ENCODE results near the gene EVC.

Gene EVC

DNA sequence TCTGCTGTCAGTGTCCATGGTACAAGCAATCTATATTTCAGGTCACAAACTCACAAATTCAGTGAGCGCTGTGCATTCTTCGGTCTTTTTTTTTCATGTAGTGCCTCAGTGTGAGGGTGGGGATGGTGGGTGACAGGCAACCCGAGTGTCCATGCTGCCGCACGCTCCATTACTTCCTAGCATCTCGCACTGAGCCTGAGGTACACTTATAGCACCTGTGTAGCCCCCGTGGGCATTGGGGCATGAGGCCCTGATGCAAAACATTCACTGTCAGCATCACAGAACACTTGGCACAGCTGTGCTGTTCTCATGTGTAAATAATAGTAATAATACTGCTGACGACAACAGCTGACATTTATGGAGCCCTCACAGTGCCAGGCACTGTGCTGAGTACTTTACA is 34.2 kb upstream of the EVC start:
- Histone ChIP-seq H3K9me3 (no peaks in the 10 kb centered on the region), H3K4me1 (no peaks in the 10 kb centered on the region), H3K36me3 (peaks cover 30 to 85% (median 48%) of the 10 kb centered on the region in 3 donors), H3K27me3 (no peaks in the 10 kb centered on the region), H3K27ac (no peak overlapping the region), H3K4me3 (no peak overlapping the region)
- TF ChIP-seq, protein P1, sequence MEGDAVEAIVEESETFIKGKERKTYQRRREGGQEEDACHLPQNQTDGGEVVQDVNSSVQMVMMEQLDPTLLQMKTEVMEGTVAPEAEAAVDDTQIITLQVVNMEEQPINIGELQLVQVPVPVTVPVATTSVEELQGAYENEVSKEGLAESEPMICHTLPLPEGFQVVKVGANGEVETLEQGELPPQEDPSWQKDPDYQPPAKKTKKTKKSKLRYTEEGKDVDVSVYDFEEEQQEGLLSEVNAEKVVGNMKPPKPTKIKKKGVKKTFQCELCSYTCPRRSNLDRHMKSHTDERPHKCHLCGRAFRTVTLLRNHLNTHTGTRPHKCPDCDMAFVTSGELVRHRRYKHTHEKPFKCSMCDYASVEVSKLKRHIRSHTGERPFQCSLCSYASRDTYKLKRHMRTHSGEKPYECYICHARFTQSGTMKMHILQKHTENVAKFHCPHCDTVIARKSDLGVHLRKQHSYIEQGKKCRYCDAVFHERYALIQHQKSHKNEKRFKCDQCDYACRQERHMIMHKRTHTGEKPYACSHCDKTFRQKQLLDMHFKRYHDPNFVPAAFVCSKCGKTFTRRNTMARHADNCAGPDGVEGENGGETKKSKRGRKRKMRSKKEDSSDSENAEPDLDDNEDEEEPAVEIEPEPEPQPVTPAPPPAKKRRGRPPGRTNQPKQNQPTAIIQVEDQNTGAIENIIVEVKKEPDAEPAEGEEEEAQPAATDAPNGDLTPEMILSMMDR (IDR thresholded peaks at IDR 0.05) = no peak
- DNase-seq = no peak
- intact Hi-C loops (cut with DNase I; ENCODE audit: low total_unique reads) = no loop called here

- TF ChIP-seq, protein P1 (IDR thresholded peaks at IDR 0.05) = no peak
- Histone ChIP-seq H3K36me3 (peaks cover 38 to 92% (median 59%) of the 10 kb centered on the region in 3 donors), H3K9me3 (no peaks in the 10 kb centered on the region), H3K27me3 (no peaks in the 10 kb centered on the region), H3K4me3 (no peak overlapping the region), H3K4me1 (no peaks in the 10 kb centered on the region), H3K27ac (no peak overlapping the region)
- intact Hi-C loops (cut with DNase I; ENCODE audit: low total_unique reads) = no loop called here
- DNase-seq = no peak
Observed at GRCh38 chr4:5678977-5679376, 32.0 kb upstream of the EVC start.

GRCh38 chr4:5683566-5683965 is 27.4 kb upstream of the EVC start:
- TF ChIP-seq, protein P1 (IDR thresholded peaks at IDR 0.05) = no peak
- intact Hi-C loops (cut with DNase I; ENCODE audit: low total_unique reads) = no loop called here
- no peak overlapping the region for H3K4me3 ChIP-seq
- H3K27ac ChIP-seq = no peak overlapping the region
- H3K36me3 ChIP-seq = peaks cover 55 to 99% (median 72%) of the 10 kb centered on the region in 3 donors
- H3K4me1 ChIP-seq = no peaks in the 10 kb centered on the region
- no peaks in the 10 kb centered on the region for H3K9me3 ChIP-seq
- no peak for DNase-seq
- no peaks in the 10 kb centered on the region for H3K27me3 ChIP-seq

- Histone ChIP-seq H3K4me3 (no peak overlapping the region), H3K36me3 (peaks cover 63 to 99% (median 83%) of the 10 kb centered on the region in 3 donors), H3K4me1 (no peaks in the 10 kb centered on the region), H3K9me3 (no peaks in the 10 kb centered on the region), H3K27ac (no peak overlapping the region), H3K27me3 (no peaks in the 10 kb centered on the region)
- no peak for DNase-seq
- TF ChIP-seq, protein P1 (IDR thresholded peaks at IDR 0.05) = no peak
- intact Hi-C loops (cut with DNase I; ENCODE audit: low total_unique reads) = no loop called here
Observed at GRCh38 chr4:5685296-5685695, 25.7 kb upstream of the EVC start.

GRCh38 chr4:5686338-5686737 is 24.7 kb upstream of the EVC start:
- peaks cover 62 to 97% (median 76%) of the 10 kb centered on the region in 3 donors for H3K36me3 ChIP-seq
- no peak for DNase-seq
- TF ChIP-seq, protein P1 (IDR thresholded peaks at IDR 0.05) = no peak
- no peak overlapping the region for H3K4me3 ChIP-seq
- no peaks in the 10 kb centered on the region for H3K4me1 ChIP-seq
- H3K27ac ChIP-seq = no peak overlapping the region
- intact Hi-C loops (cut with DNase I; ENCODE audit: low total_unique reads) = no loop called here
- no peaks in the 10 kb centered on the region for H3K9me3 ChIP-seq
- no peaks in the 10 kb centered on the region for H3K27me3 ChIP-seq

DNA sequence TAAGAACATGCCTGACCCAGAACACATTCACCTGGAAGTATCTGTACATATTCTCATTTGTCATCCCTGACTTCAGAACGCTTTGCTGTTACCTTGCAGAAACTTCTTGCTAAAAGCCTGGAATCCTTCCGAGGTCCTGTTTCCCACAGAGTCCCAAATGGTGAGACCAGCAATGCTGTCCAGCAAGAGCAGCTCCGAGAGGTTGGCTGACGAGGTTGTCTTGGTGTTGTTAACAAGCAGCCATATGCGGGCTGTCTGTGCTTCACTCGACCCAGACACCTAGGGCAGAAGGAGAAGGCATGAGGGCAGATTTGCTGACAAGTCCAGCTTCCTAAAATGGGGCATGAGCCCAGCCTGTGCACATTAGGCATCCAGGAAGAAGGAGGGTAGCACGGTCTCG is 21.9 kb upstream of the EVC start:
- H3K27me3 ChIP-seq = no peaks in the 10 kb centered on the region
- DNase-seq = no peak
- no peaks in the 10 kb centered on the region for H3K9me3 ChIP-seq
- no peak overlapping the region for H3K27ac ChIP-seq
- intact Hi-C loops (cut with DNase I; ENCODE audit: low total_unique reads) = no loop called here
- TF ChIP-seq, protein P1 (IDR thresholded peaks at IDR 0.05) = no peak
- no peaks in the 10 kb centered on the region for H3K4me1 ChIP-seq
- H3K4me3 ChIP-seq = no peak overlapping the region
- H3K36me3 ChIP-seq = peaks cover 70 to 95% (median 84%) of the 10 kb centered on the region in 3 donors
